Neural cell (in vitro differentiated cells): ENCODE results near the gene ZNF223.

ENCODE experiments used
- EP300 ChIP-seq: fragments of 450-650 bp; conservative IDR thresholded peaks from 2 replicates; pipeline ENCODE4 v1.6.1; 2014; ENCODE audit warnings: antibody characterized with exemption, mild to moderate bottlenecking, moderate library complexity; ENCODE audit not compliant: poor library complexity, severe bottlenecking
- EZH2 ChIP-seq: fragments of 200-600, 300-800 bp; shearing (Covaris generic), sonication (generic); IDR thresholded peaks from 2 replicates; pipeline ENCODE4 v1.6.1; 2014; ENCODE audit warnings: antibody characterized with exemption, low read length, borderline replicate concordance, mild to moderate bottlenecking; ENCODE audit not compliant: insufficient read depth, poor library complexity, severe bottlenecking
- TF ChIP-seq, protein P1 (sequence below): fragments of 450-650 bp; IDR thresholded peaks from 2 replicates; pipeline ENCODE4 v1.5.1; 2014; ENCODE audit warnings: antibody characterized with exemption, mild to moderate bottlenecking, moderate library complexity; ENCODE audit not compliant: poor library complexity, severe bottlenecking

DNA sequence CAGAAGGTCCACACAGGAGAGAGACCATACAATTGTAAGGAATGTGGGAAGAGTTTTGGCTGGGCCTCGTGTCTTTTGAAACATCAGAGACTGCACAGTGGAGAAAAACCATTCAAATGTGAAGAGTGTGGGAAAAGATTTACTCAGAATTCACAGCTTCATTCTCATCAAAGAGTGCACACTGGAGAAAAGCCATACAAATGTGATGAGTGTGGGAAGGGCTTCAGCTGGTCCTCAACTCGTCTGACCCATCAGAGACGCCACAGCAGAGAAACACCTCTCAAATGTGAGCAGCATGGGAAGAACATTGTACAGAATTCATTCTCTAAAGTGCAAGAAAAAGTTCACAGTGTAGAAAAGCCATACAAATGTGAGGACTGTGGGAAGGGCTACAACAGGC, 55.9 kb downstream of the ZNF223 start:
- TF ChIP-seq EZH2 (no peak), EP300 (no peak)
- TF ChIP-seq, protein P1, sequence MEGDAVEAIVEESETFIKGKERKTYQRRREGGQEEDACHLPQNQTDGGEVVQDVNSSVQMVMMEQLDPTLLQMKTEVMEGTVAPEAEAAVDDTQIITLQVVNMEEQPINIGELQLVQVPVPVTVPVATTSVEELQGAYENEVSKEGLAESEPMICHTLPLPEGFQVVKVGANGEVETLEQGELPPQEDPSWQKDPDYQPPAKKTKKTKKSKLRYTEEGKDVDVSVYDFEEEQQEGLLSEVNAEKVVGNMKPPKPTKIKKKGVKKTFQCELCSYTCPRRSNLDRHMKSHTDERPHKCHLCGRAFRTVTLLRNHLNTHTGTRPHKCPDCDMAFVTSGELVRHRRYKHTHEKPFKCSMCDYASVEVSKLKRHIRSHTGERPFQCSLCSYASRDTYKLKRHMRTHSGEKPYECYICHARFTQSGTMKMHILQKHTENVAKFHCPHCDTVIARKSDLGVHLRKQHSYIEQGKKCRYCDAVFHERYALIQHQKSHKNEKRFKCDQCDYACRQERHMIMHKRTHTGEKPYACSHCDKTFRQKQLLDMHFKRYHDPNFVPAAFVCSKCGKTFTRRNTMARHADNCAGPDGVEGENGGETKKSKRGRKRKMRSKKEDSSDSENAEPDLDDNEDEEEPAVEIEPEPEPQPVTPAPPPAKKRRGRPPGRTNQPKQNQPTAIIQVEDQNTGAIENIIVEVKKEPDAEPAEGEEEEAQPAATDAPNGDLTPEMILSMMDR, result no peak
